K562 (cell line): ENCODE results near the gene SMCHD1. TPM values are rescaled to one million over a fixed set of nuclear protein-coding genes. Genes with fewer than 3 reads are reported as not detected.

Experiments
- ATAC-seq: fragments of 200-7000 bp; cut with Tn5 transposase; 3 replicates; pipeline ENCODE4 v1.9.1; 2020; ENCODE audit warnings: moderate library complexity
- BruUV-seq: library from RNA; stranded (reverse); fragments of 400-500 nt; replicated peaks from 2 replicates; lab custom pipeline; 2021; lab: Mats Ljungman, UMichigan
- CTCF ChIA-PET: fragments of 300-600 bp; formaldehyde crosslinking; extraction: SDS; loops from one replicate; lab custom pipeline; 2021; ENCODE audit warnings: low intra/inter-chr PET ratio; lab: Yijun Ruan, JAX
- POLR2A ChIA-PET: fragments of 300-600, 350-650 bp; sonication (Branson Sonifier 250); formaldehyde crosslinking; extraction: SDS; loops from one replicate; lab custom pipeline; 2021; ENCODE audit warnings: antibody characterized with exemption, inconsistent platforms; lab: Yijun Ruan, JAX
- DNase-seq, 4 experiments: peaks; one replicate each; pipeline versions ENCODE4 v3.0.0 to v3.0.0-alpha.2; 2011 to 2018; ENCODE audit warnings: low spot score in 3 of 4, mixed read lengths in 3 of 4; ENCODE audit errors: extremely low read depth in 1 of 4
- FAIRE-seq: peaks from 2 replicates; lab custom pipeline; 2011; peaks lifted over from hg19 to GRCh38; lab: Jason Lieb, UNC
- H2AFZ ChIP-seq: 2 replicates; pipeline ENCODE4 v1.6.0; 2011; ENCODE audit warnings: low read depth, low read length, control low read depth, inconsistent platforms
- H3K27ac ChIP-seq: fragments of 200-600 bp; 3 replicates; pipeline ENCODE4 v1.8.0; 2011; ENCODE audit warnings: low read depth, mild to moderate bottlenecking, control low read depth, inconsistent platforms, low read length, moderate library complexity, mixed read lengths; ENCODE audit errors: extremely low read depth
- H3K27me3 ChIP-seq, 2 experiments: fragments of 300-600 bp in 1 of 2; 2 replicates in 1 of 2; 3 replicates in 1 of 2; pipeline versions ENCODE4 v1.6.0 to v1.8.0; 2011; ENCODE audit warnings: inconsistent platforms in 2 of 2, low read length in 2 of 2, mild to moderate bottlenecking in 1 of 2, mixed read lengths in 1 of 2, moderate library complexity in 1 of 2; ENCODE audit not compliant: control insufficient read depth in 2 of 2, insufficient read depth in 2 of 2
- H3K36me3 ChIP-seq: fragments of 300-600 bp; 3 replicates; pipeline ENCODE4 v1.8.0; 2011; ENCODE audit warnings: mild to moderate bottlenecking, low read length, inconsistent platforms; ENCODE audit not compliant: control insufficient read depth, insufficient read depth
- H3K4me1 ChIP-seq, 2 experiments: fragments of 200-600 bp in 1 of 2; replicated peaks in 1 of 2; 2 replicates in 1 of 2; 3 replicates in 1 of 2; pipeline versions ENCODE4 v1.5.1 to v1.8.0; 2011; ENCODE audit warnings: inconsistent platforms in 2 of 2, low read length in 2 of 2, mild to moderate bottlenecking in 1 of 2, mixed read lengths in 1 of 2, moderate library complexity in 1 of 2; ENCODE audit not compliant: control insufficient read depth in 2 of 2, insufficient read depth in 2 of 2
- H3K4me2 ChIP-seq: 2 replicates; pipeline ENCODE4 v1.6.1; 2011; ENCODE audit warnings: low read length, control low read depth, inconsistent platforms, mixed read lengths; ENCODE audit not compliant: insufficient read depth
- H3K4me3 ChIP-seq: fragments of 200-600 bp; sonication (generic), shearing (Covaris generic); 2 replicates; pipeline ENCODE4 v1.5.1; 2016; ENCODE audit warnings: control low read depth, inconsistent platforms
- H3K79me2 ChIP-seq: fragments of 200-600 bp; 3 replicates; pipeline ENCODE4 v1.8.0; 2011; ENCODE audit warnings: low read length, inconsistent platforms; ENCODE audit not compliant: control insufficient read depth, insufficient read depth
- H3K9ac ChIP-seq, 2 experiments: 2 replicates each; pipeline versions ENCODE4 v1.6.0 to v1.6.1; 2011; ENCODE audit warnings: low read depth in 2 of 2, low read length in 2 of 2, control low read depth in 1 of 2, inconsistent platforms in 1 of 2, mild to moderate bottlenecking in 1 of 2, mixed read lengths in 1 of 2; ENCODE audit not compliant: insufficient read depth in 1 of 2
- H3K9me1 ChIP-seq: one replicate; pipeline ENCODE4 v1.6.0; 2011; ENCODE audit warnings: inconsistent platforms, mild to moderate bottlenecking, low read length, moderate library complexity; ENCODE audit not compliant: control insufficient read depth, insufficient read depth
- H3K9me3 ChIP-seq: replicated peaks from 2 replicates; pipeline ENCODE4 v1.5.1; 2011; ENCODE audit warnings: low read depth, low read length, inconsistent platforms; ENCODE audit not compliant: control insufficient read depth, insufficient read depth
- H4K20me1 ChIP-seq: replicated peaks from 2 replicates; pipeline ENCODE4 v1.6.1; 2011; ENCODE audit warnings: low read length, inconsistent platforms, mixed read lengths; ENCODE audit not compliant: control insufficient read depth, insufficient read depth
- BCOR ChIP-seq: fragments of 450-650 bp; IDR thresholded peaks from 2 replicates; pipeline ENCODE4 v1.6.1; 2016
- CHCHD3 ChIP-seq: fragments of 250-450 bp; sonication (Bioruptor Pico); IDR thresholded peaks from 2 replicates; pipeline ENCODE4 v2.1.2; 2022; ENCODE audit warnings: mild to moderate bottlenecking
- DNMT1 ChIP-seq: fragments of 450-650 bp; IDR thresholded peaks from 2 replicates; pipeline ENCODE4 v1.6.1; 2016; ENCODE audit warnings: antibody characterized with exemption, mild to moderate bottlenecking
- E2F3 ChIP-seq: fragments of 250-450 bp; sonication (Bioruptor Pico); IDR thresholded peaks from 2 replicates; pipeline ENCODE4 v1.4.0; 2020; ENCODE audit warnings: mild to moderate bottlenecking
- HMG20B ChIP-seq: fragments of 250-450 bp; sonication (Bioruptor Pico); IDR thresholded peaks from 2 replicates; pipeline ENCODE4 v1.5.0; 2021; ENCODE audit warnings: mild to moderate bottlenecking
- OTX1 ChIP-seq: fragments of 450-650 bp; formaldehyde crosslinking; IDR thresholded peaks from 2 replicates; pipeline ENCODE4 v1.4.0; 2022; ENCODE audit warnings: mild to moderate bottlenecking
- RBM25 ChIP-seq: fragments of 200-400 bp; formaldehyde crosslinking; IDR thresholded peaks from 2 replicates; pipeline ENCODE4 v1.6.1; 2018; ENCODE audit warnings: low read length, low read depth, moderate library complexity; ENCODE audit not compliant: severe bottlenecking
- XRCC4 ChIP-seq: IDR thresholded peaks from one replicate; pipeline ENCODE4 v1.6.1; 2011; ENCODE audit not compliant: insufficient read depth, insufficient read length; ENCODE audit errors: extremely low read depth
- ZNF436 ChIP-seq: fragments of 250-450, 450-650 bp; sonication (Bioruptor Pico); formaldehyde crosslinking; IDR thresholded peaks from 2 replicates; pipeline ENCODE4 v1.7.0; 2020; ENCODE audit warnings: mild to moderate bottlenecking
- ZNF586 ChIP-seq: fragments of 450-650 bp; formaldehyde crosslinking; conservative IDR thresholded peaks from 2 replicates; pipeline ENCODE4 v1.4.0; 2020; ENCODE audit warnings: mild to moderate bottlenecking, moderate library complexity
- ZNF699 ChIP-seq: fragments of 250-450 bp; sonication (Bioruptor Pico); IDR thresholded peaks from 2 replicates; pipeline ENCODE4 v1.8.0; 2021; ENCODE audit warnings: mild to moderate bottlenecking, moderate library complexity; ENCODE audit not compliant: insufficient replicate concordance
- WGBS: fragments of 100-300 bp; shearing (Covaris generic); methylation state at CpG from one replicate; pipeline ENCODE4 v1.1.6; 2016; ENCODE audit warnings: low coverage, mixed read lengths; ENCODE audit not compliant: insufficient coverage; ENCODE audit errors: missing lambda C conversion rate; 5-methylcytosine and 5-hydroxymethylcytosine counted together
- in situ Hi-C: fragments of 300-500 bp; cut with MboI; formaldehyde crosslinking; loops from 4 replicates; pipeline ENCODE4 v1.15.0; 2018; ENCODE audit warnings: inconsistent platforms, mixed read lengths
- intact Hi-C: fragments of 100-400 bp; cut with micrococcal nuclease; formaldehyde crosslinking; loops from 2 replicates; pipeline ENCODE4 v1.14.2; 2022
- polyA plus RNA-seq, 8 experiments: library from polyadenylated mRNA; depleted of rRNA in 4 of 8; stranded (reverse) in 5 of 8; unstranded in 3 of 8; fragments of >200 nt; fragmentation: Nextera tagmentation in 2 of 8; fragmentation: Illumina TruSeq in 1 of 8; extraction: Ambion mirVana in 2 of 8; extraction: Trizol in 1 of 8; gene quantifications; 2 replicates each; pipeline versions ENCODE4 v1.2.1 to v1.2.3, GENCODE V29; 2011 to 2014; ENCODE audit warnings: inconsistent platforms in 1 of 8, missing spikeins in 1 of 8
- total RNA-seq, 7 experiments: library from RNA; depleted of rRNA in 6 of 7; stranded (reverse); fragments of >200 nt in 6 of 7; fragmentation: Illumina TruSeq in 2 of 7; extraction: Trizol in 2 of 7; gene quantifications; 2 replicates each; pipeline versions ENCODE4 v1.2.1 to v1.2.3, GENCODE V29; 2011 to 2021; ENCODE audit warnings: low replicate concordance in 1 of 7
- TF ChIP-seq, protein P1 (sequence below): IDR thresholded peaks from 2 replicates; pipeline ENCODE4 v1.6.1; 2011; ENCODE audit not compliant: insufficient read length; ENCODE audit errors: extremely low read depth
- TF ChIP-seq, protein P2 (sequence below): sonication (generic); formaldehyde crosslinking; IDR thresholded peaks from 2 replicates; pipeline ENCODE4 v1.8.0; 2022; ENCODE audit warnings: mild to moderate bottlenecking, missing genetic modification reagents

The SMCHD1 gene
- total and polyA plus RNA-seq, 9 of the 15 experiments (the other 6 are each of a cell fraction or from before 2014, with no cell fraction given), result 6.3 to 144 (median 72.7) TPM

DNA sequence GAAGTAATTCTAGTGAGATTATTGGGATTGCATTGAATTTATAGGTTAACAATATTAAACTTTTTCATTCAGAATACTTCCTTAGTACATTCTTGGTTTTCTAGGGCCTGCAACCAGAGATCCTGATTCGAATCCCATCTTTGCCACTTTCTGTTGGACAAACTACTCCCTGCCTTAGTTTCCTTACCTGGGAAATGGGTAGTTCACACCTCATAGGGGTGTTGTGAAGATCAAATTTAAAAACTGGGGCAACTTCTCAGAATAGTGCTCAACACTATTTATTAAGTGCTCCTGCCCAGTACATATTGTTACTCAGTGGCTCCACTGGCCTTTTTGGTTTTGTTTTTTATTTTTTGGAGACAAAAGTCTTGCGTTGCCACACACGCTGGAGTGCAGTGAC is 43.5 kb downstream of the SMCHD1 start:
- ChIA-PET POLR2A (no interaction called here), CTCF (no interaction called here)
- DNase-seq (no peak), ATAC-seq (no peak), FAIRE-seq (no peak)
- H3K27me3 ChIP-seq, result no peaks in the 10 kb centered on the region
- H4K20me1 ChIP-seq, result no peaks in the 10 kb centered on the region
- H3K4me3 ChIP-seq, result no peak overlapping the region
- intact Hi-C loops (no loop called here), in situ Hi-C loops (no loop called here)
- H3K79me2 ChIP-seq, result no peaks in the 10 kb centered on the region
- TF ChIP-seq E2F3 (no peak), RBM25 (peak; percentile 55), BCOR (peak; percentile 54; the same call in 1 of the 2 replicates), OTX1 (CRISPR knock-in tag) (no peak), CHCHD3 (CRISPR knock-in tag) (no peak), HMG20B (CRISPR knock-in tag) (no peak), DNMT1 (no peak)
- WGBS, result 64% methylated on average over 3 of the region's 3 CpGs
- H3K9ac ChIP-seq, result no peak overlapping the region
- H3K9me3 ChIP-seq, result no peaks in the 10 kb centered on the region
- H3K4me1 ChIP-seq, result no peaks in the 10 kb centered on the region
- peaks cover 93% of the 10 kb centered on the region for H3K36me3 ChIP-seq
- no peak overlapping the region for H3K4me2 ChIP-seq
- BruUV-seq, result no TSS peak
- H3K27ac ChIP-seq, result no peak overlapping the region
- H2AFZ ChIP-seq, result no peak overlapping the region
- H3K9me1 ChIP-seq, result no peaks in the 10 kb centered on the region

DNA sequence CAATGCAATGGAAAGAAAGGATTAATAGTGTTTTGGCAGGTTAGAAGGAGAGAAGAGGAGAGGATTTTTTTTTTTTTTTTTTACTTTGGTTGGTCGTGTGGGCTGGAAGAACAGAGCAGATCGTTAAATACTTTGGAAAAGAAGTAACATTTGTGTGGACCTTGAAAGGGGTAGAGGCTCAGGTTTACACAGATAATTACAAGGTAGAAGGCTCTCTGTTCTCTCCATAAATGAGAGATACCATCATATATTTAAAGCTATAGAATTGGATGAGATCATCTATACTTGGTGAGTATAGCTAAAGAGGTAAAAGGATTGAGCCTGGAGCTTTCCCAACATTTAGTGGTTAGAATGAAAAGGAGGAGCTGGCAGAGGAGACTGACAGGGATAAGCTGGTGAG is 49.0 kb downstream of the SMCHD1 start:
- POLR2A ChIA-PET, result interaction anchor here (0.6 to 1.4 kb wide), 5 partner anchors 9 to 393 kb away, joined by 3 to 6 read pairs (median 3); no protein-coding TSS in a partner anchor
- Histone ChIP-seq H3K4me1 (no peaks in the 10 kb centered on the region), H3K4me3 (no peak overlapping the region), H3K9me1 (no peaks in the 10 kb centered on the region), H3K27me3 (no peaks in the 10 kb centered on the region), H3K9ac (no peak overlapping the region), H3K27ac (no peak overlapping the region), H3K9me3 (no peaks in the 10 kb centered on the region), H2AFZ (no peak overlapping the region), H4K20me1 (no peaks in the 10 kb centered on the region), H3K4me2 (no peak overlapping the region), H3K36me3 (peaks cover 94% of the 10 kb centered on the region), H3K79me2 (no peaks in the 10 kb centered on the region)
- BruUV-seq, result no TSS peak
- ATAC-seq (no peak), DNase-seq (no peak), FAIRE-seq (no peak)
- in situ Hi-C loops, result no loop called here
- CTCF ChIA-PET, result no interaction called here
- 92% methylated on average over 2 of the region's 2 CpGs for WGBS
- intact Hi-C loops, result no loop called here
- TF ChIP-seq XRCC4 (no peak), ZNF586 (no peak), ZNF436 (CRISPR knock-in tag) (no peak), ZNF699 (CRISPR knock-in tag) (no peak)
- TF ChIP-seq, protein P1, sequence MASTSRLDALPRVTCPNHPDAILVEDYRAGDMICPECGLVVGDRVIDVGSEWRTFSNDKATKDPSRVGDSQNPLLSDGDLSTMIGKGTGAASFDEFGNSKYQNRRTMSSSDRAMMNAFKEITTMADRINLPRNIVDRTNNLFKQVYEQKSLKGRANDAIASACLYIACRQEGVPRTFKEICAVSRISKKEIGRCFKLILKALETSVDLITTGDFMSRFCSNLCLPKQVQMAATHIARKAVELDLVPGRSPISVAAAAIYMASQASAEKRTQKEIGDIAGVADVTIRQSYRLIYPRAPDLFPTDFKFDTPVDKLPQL, result no peak
- TF ChIP-seq, protein P2, sequence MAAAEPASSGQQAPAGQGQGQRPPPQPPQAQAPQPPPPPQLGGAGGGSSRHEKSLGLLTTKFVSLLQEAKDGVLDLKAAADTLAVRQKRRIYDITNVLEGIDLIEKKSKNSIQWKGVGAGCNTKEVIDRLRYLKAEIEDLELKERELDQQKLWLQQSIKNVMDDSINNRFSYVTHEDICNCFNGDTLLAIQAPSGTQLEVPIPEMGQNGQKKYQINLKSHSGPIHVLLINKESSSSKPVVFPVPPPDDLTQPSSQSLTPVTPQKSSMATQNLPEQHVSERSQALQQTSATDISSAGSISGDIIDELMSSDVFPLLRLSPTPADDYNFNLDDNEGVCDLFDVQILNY (CRISPR knock-in tag), result no peak
